Measurements from ENCODE around the gene ATP6V0E1.

ATP6V0E1 gene

DNA sequence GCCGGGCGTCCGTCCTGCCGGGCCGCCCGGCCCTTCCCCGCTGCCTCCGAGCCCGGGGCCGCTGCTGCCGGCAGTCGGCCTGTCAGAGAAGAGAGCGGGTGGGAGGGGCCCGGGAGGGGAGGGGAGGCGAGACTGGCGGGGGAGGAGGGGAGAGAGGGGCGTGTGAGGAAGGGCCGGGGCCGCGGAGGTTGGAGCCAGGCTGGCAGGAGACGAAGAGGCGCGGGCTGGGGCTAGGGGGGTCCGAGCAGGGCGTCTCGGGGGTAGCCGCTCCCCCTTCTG, 73.2 kb downstream of the ATP6V0E1 start:
- Histone ChIP-seq H3K4me3 (ENCODE audit: low read depth, low read length) (peak overlapping the region; percentile 99), H3K4me1 (ENCODE audit: control insufficient read depth, insufficient read depth, low read length) (0 out of 2 replicates have a peak, but pooled peaks cover 2% of the 10 kb centered on the region), H3K36me3 (ENCODE audit: control insufficient read depth in 2 of 2, insufficient read depth in 1 of 2, low read length in 2 of 2) (no peaks in the 10 kb centered on the region), H3K27ac (ENCODE audit: extremely low read depth, low read depth, low read length) (peak overlapping the region; percentile 68), H3K9me3 (ENCODE audit: control insufficient read depth, insufficient read depth, low read depth, low read length) (no peaks in the 10 kb centered on the region)
- TF ChIP-seq KLF1 (tag by site-specific recombination; IDR thresholded peaks at IDR 0.05) (no peak), ZNF501 (tag by site-specific recombination; IDR thresholded peaks at IDR 0.05) (no peak), ZNF843 (tag by site-specific recombination; IDR thresholded peaks at IDR 0.05) (no peak), ZNF221 (tag by site-specific recombination; IDR thresholded peaks at IDR 0.05; ENCODE audit: borderline replicate concordance) (no peak), KLF8 (tag by site-specific recombination; IDR thresholded peaks at IDR 0.05) (no peak), ZNF214 (tag by site-specific recombination; IDR thresholded peaks at IDR 0.05; ENCODE audit: borderline replicate concordance) (no peak)
- TF ChIP-seq, protein P1, sequence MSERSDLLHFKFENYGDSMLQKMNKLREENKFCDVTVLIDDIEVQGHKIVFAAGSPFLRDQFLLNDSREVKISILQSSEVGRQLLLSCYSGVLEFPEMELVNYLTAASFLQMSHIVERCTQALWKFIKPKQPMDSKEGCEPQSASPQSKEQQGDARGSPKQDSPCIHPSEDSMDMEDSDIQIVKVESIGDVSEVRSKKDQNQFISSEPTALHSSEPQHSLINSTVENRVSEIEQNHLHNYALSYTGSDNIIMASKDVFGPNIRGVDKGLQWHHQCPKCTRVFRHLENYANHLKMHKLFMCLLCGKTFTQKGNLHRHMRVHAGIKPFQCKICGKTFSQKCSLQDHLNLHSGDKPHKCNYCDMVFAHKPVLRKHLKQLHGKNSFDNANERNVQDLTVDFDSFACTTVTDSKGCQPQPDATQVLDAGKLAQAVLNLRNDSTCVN (tag by site-specific recombination; optimal IDR thresholded peaks at IDR 0.05): peak; percentile 34
- TF ChIP-seq, protein P2, sequence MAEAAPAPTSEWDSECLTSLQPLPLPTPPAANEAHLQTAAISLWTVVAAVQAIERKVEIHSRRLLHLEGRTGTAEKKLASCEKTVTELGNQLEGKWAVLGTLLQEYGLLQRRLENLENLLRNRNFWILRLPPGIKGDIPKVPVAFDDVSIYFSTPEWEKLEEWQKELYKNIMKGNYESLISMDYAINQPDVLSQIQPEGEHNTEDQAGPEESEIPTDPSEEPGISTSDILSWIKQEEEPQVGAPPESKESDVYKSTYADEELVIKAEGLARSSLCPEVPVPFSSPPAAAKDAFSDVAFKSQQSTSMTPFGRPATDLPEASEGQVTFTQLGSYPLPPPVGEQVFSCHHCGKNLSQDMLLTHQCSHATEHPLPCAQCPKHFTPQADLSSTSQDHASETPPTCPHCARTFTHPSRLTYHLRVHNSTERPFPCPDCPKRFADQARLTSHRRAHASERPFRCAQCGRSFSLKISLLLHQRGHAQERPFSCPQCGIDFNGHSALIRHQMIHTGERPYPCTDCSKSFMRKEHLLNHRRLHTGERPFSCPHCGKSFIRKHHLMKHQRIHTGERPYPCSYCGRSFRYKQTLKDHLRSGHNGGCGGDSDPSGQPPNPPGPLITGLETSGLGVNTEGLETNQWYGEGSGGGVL (tag by site-specific recombination; IDR thresholded peaks at IDR 0.05): peak; percentile 80
- ChIA-PET CTCF (interaction anchor here (0.7 to 1.2 kb wide), 2 partner anchors 9 to 78 kb away, joined by 3 to 6 read pairs; no protein-coding TSS in a partner anchor), POLR2A (interaction anchor here (0.5 to 1.4 kb wide), 8 partner anchors 38 to 286 kb away, joined by 3 to 16 read pairs (median 4); partner anchors contain the start of genes ATP6V0E1, BNIP1, DUSP1 and RPL26L1)

DNA sequence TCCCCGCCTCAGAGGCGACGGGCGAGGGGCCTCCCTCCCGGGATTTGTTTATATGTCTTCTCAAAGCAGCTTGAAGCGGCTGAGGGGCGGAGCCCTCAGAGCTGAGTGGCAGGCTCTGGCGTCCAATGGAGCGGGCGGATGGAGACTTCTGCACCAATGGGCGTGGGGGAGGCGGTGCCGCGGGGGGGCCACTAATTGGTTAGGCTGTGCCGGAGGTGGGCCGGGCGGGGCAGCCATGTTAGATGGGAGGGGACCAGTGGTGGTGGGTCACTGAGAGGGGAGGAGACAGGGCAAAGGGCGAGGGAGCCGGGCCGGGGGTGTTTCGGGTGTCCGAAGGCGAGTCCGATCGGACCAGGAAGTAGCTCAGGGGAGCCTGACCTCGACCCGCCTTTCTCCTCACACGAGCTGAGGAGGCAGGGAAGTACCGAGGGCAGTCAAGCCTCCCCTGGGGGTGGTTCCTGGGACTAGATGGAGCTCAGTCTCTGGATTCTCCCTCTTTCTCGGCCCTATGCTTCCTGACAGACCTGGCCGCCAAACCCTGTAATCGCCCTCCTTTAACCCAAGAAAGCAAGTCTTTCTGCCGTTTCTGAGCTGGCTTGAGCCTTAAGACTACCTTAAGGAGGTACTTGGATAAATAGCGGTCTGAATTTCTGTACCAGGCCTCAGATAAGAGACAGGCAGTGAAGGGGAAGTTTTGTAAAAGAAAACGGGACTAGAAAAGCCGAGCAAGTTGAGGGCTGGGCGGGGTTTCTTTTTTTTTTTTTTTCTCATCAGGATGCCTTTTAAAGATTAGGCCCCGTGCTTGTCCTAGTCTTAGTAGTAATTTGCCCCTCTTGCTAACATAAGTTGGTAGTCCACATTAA, 73.7 kb downstream of the ATP6V0E1 start:
- ChIA-PET POLR2A (interaction anchor here (0.5 to 1.4 kb wide), 10 partner anchors 37 to 286 kb away, joined by 3 to 16 read pairs (median 4); partner anchors contain the start of genes ATP6V0E1, BNIP1, DUSP1 and RPL26L1), CTCF (interaction anchor here (0.6 to 1.2 kb wide), 9 partner anchors 8 to 607 kb away, joined by 3 to 7 read pairs (median 4); partner anchors contain the start of gene BNIP1)
- peak overlapping the region; percentile 99 for H3K4me3 ChIP-seq (ENCODE audit: low read depth, low read length)
- TF ChIP-seq ZNF501 (tag by site-specific recombination; IDR thresholded peaks at IDR 0.05): peak; percentile 25; the same call in 1 of the 2 replicates
- peak; percentile 80 for TF ChIP-seq ZXDB (tag by site-specific recombination; IDR thresholded peaks at IDR 0.05)
- no peak for TF ChIP-seq ZNF837 (tag by site-specific recombination; IDR thresholded peaks at IDR 0.05)
- TF ChIP-seq ZNF423 (tag by site-specific recombination; IDR thresholded peaks at IDR 0.05): no peak
- peak; percentile 73 for TF ChIP-seq WT1 (tag by site-specific recombination; IDR thresholded peaks at IDR 0.05)
- no peak for TF ChIP-seq MEIS1 (CRISPR knock-in tag; IDR thresholded peaks at IDR 0.05; ENCODE audit: borderline replicate concordance)
- no peak for TF ChIP-seq TRIM28 (IDR thresholded peaks at IDR 0.05; ENCODE audit: borderline replicate concordance, low read length)
- no peak for TF ChIP-seq ZNF626 (tag by site-specific recombination; IDR thresholded peaks at IDR 0.05)
- TF ChIP-seq ZNF548 (tag by site-specific recombination; IDR thresholded peaks at IDR 0.05): no peak
- TF ChIP-seq, protein P3, sequence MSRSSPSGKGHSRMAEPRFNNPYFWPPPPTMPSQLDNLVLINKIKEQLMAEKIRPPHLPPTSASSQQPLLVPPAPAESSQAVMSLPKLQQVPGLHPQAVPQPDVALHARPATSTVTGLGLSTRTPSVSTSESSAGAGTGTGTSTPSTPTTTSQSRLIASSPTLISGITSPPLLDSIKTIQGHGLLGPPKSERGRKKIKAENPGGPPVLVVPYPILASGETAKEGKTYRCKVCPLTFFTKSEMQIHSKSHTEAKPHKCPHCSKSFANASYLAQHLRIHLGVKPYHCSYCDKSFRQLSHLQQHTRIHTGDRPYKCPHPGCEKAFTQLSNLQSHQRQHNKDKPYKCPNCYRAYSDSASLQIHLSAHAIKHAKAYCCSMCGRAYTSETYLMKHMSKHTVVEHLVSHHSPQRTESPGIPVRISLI (tag by site-specific recombination; IDR thresholded peaks at IDR 0.05): peak; percentile 71; the same call in 1 of the 2 replicates
- TF ChIP-seq ZNF112 (tag by site-specific recombination; IDR thresholded peaks at IDR 0.05): no peak
- TF ChIP-seq KLF1 (tag by site-specific recombination; IDR thresholded peaks at IDR 0.05): peak; percentile 82
- TF ChIP-seq KLF10 (tag by site-specific recombination; IDR thresholded peaks at IDR 0.05): peak; percentile 95
- 0 out of 2 replicates have a peak, but pooled peaks have one; percentile 41 for TF ChIP-seq ZFP37 (tag by site-specific recombination; IDR thresholded peaks at IDR 0.05)
- TF ChIP-seq, protein P4, sequence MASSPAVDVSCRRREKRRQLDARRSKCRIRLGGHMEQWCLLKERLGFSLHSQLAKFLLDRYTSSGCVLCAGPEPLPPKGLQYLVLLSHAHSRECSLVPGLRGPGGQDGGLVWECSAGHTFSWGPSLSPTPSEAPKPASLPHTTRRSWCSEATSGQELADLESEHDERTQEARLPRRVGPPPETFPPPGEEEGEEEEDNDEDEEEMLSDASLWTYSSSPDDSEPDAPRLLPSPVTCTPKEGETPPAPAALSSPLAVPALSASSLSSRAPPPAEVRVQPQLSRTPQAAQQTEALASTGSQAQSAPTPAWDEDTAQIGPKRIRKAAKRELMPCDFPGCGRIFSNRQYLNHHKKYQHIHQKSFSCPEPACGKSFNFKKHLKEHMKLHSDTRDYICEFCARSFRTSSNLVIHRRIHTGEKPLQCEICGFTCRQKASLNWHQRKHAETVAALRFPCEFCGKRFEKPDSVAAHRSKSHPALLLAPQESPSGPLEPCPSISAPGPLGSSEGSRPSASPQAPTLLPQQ (tag by site-specific recombination; IDR thresholded peaks at IDR 0.05): peak; percentile 72
- TF ChIP-seq, protein P5, sequence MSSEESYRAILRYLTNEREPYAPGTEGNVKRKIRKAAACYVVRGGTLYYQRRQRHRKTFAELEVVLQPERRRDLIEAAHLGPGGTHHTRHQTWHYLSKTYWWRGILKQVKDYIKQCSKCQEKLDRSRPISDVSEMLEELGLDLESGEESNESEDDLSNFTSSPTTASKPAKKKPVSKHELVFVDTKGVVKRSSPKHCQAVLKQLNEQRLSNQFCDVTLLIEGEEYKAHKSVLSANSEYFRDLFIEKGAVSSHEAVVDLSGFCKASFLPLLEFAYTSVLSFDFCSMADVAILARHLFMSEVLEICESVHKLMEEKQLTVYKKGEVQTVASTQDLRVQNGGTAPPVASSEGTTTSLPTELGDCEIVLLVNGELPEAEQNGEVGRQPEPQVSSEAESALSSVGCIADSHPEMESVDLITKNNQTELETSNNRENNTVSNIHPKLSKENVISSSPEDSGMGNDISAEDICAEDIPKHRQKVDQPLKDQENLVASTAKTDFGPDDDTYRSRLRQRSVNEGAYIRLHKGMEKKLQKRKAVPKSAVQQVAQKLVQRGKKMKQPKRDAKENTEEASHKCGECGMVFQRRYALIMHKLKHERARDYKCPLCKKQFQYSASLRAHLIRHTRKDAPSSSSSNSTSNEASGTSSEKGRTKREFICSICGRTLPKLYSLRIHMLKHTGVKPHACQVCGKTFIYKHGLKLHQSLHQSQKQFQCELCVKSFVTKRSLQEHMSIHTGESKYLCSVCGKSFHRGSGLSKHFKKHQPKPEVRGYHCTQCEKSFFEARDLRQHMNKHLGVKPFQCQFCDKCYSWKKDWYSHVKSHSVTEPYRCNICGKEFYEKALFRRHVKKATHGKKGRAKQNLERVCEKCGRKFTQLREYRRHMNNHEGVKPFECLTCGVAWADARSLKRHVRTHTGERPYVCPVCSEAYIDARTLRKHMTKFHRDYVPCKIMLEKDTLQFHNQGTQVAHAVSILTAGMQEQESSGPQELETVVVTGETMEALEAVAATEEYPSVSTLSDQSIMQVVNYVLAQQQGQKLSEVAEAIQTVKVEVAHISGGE (tag by site-specific recombination; conservative IDR thresholded peaks at IDR 0.05; ENCODE audit: low read depth): peak; percentile 51
- no peak for TF ChIP-seq HOXC10 (CRISPR knock-in tag; IDR thresholded peaks at IDR 0.05)
- no peak for TF ChIP-seq ZNF791 (tag by site-specific recombination; IDR thresholded peaks at IDR 0.05)

More for the DNA sequence above, 73.7 kb downstream of the ATP6V0E1 start:
- no peaks in the 10 kb centered on the region for H3K9me3 ChIP-seq (ENCODE audit: control insufficient read depth, insufficient read depth, low read depth, low read length)
- H3K4me1 ChIP-seq (ENCODE audit: control insufficient read depth, insufficient read depth, low read length): peaks cover 4% of the 10 kb centered on the region; the same call in 1 of the 2 replicates
- no peaks in the 10 kb centered on the region for H3K36me3 ChIP-seq (ENCODE audit: control insufficient read depth in 2 of 2, insufficient read depth in 1 of 2, low read length in 2 of 2)
- peak overlapping the region; percentile 61 for H3K27ac ChIP-seq (ENCODE audit: extremely low read depth, low read depth, low read length)

All from HEK293 (cell line).